Endometrium (tissue), 2 donors: ENCODE measurements around the gene SLC8A1.

Experiments used
- FAIRE-seq: peaks from 2 replicates; lab custom pipeline; 2012; peaks lifted over from hg19 to GRCh38; lab: Jason Lieb, UNC
- donor health status: control.
- donor health status: control.

Gene SLC8A1

DNA sequence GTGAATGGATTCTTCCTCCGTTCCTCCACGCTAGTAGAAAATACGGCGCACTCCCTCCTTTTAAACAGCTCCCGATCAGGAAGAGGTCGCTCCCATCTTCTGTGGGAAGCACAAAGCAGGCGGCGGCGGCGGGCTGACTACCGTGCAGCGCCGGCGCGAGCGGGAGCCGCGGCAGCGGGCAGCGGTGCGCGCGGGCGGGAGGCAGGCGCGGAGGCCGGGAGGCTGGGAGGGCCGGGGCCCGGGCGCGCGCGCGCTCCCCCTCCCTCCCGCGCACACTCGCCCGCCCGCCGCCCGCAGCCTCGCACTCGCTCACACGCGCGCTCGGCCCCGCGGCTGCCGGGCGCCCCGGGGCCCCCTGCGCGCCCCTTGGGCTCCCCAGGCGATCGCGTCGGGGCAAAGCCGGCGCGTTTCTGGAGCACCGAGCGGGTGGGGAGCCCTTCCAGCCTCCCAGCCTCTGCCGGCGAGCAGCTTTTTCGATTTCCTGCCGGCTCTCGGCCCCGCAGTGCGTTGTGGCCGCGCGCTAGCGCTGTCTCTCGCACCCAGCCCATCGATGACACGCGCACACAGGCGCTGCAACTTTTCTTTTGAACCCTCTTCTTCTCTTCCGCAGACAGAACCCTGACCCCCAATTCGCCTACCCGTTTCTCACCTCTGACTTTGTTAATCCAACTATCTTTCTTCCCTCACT lies at the start of gene SLC8A1:
Gene SLC8A1, minus strand, starts transcription at position 173 of the 688 bp plus-strand sequence.
- no peak for FAIRE-seq

DNA sequence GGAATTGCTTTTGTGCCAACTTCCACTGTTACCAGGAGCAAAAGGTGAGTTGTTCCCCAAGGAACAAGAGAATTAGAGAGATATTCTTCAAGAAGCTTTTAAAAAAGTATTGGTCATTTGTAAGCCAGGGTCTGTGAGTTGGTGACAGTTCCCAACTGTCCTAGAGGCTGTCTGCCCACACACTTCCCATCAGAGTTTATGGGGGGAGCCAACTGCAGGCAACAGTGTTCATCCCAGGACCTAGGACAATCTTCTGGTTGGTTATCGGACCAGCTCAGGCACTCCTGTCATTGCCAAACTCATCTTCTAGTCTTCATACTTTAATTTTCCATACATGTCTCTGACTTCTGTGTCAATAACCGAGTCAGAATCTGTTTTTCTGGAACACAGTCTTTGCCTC lies 47.5 kb upstream of the SLC8A1 start:
- no peak for FAIRE-seq

DNA sequence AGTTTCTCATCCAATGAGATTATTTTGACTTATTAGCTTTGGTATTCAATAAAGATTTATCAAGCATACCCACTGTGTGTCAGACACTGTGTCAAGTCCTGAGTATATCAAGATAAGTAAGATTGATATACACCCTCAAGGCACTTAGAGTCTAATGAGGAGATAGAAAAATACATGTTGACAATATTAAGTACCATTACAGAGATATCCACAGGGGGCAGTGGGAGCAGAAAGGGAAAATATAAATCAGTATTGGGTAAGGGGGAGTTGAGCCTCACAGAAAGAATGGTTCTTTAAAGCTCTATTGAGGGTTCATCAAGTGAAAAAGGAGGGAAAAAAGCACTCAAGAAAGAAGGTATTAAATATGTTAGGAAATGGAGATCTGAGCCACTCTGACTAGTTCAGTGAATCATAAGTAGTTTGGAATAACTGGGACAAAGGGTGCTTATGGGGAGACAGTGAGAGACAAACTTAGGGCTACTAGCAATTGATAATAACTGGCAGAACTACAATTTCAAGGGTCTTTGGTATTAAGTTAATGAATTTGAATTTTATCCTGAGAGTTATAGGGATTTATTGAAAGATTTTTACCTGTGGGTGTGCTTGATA lies 45.5 kb upstream of the SLC8A1 start:
- no peak for FAIRE-seq

DNA sequence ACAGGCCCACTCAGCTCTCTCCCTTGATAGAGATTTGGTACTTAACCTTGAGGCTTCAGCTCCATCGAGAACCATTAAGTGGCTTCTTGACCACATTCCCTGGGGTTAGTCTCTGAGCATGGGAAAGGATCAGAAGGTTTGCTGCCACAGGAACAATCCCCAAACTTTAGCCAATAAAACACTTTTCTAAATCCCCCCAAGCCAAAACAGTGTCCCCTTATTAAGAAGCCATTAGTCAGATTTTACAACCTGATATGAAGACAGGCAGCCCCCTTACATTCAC lies 37.7 kb upstream of the SLC8A1 start:
- FAIRE-seq, result no peak

DNA sequence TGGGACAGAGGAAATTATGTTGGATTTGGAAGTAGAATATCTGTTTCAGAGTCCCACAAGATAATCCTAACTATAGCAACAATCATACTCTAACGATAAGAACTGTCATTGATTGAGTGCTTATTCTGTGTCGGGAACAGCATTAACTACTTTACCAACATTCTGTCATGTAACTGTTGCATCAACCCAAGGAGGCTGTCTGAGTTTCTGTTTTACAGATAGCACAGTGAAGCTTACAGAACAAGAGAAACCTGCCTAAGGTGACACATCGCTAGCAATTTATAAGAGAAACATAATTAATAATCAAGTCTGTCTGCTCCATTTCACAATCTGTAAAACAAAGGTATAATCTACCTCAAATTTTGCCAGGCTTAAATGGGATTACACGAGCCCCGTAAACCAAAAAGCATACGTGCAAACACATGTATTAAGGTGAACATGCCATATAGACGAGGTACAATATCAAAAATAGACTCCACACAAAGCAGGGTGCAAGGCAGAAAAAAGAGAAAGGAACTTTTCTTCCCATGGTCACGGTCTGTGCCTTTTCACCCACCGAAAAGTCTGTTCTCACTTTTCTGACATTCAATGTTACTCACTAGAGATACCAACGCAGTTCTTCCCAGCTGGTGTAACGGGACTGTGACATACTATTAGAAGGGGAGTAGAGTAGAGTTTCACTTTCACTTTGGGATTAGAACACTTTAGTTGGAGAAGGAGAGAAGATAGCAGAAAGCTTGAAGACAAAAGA lies 37.2 kb upstream of the SLC8A1 start:
- no peak for FAIRE-seq

DNA sequence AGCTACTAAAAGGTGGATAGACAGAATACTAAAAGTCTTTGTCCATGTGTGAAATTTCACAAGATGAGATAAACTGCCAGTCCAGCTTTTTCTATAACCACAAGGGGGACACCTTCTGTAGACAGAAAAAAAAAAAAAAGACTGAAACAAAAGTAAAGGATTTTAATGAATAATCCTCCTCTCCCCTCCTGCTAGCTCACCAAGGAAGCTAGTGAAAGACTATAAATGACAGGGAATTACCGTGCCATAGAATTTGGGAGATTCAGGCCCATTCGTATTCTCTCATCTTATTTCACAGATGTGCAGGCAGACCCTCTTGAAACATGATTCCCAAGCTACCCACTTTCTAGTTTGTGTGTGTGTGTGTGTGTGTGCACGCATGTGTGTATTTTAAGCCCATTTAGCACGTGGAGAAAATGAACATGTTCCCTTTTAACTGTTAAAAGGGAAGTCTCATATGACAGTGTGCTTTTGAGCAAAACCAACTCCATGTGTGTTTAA lies 36.3 kb upstream of the SLC8A1 start:
- FAIRE-seq, result peak; percentile 4

DNA sequence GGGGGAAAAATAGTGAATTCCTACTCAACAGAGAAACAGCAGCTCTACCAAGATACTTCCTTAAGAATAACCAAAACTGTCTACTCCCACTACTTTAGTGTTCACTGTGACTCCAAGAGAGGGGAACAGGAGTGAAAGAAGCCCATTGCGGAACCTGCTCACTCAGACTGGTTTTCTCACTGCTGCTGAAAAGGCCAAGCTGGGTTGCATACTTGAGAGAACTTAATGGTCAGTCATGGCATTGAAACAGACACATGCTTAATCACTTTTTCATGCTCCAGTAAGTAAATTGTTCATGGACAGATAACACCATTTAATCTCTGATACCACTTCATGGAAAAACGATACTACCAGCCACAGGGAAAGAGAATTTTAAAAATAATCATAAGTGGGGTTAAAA lies 35.7 kb upstream of the SLC8A1 start:
- no peak for FAIRE-seq

DNA sequence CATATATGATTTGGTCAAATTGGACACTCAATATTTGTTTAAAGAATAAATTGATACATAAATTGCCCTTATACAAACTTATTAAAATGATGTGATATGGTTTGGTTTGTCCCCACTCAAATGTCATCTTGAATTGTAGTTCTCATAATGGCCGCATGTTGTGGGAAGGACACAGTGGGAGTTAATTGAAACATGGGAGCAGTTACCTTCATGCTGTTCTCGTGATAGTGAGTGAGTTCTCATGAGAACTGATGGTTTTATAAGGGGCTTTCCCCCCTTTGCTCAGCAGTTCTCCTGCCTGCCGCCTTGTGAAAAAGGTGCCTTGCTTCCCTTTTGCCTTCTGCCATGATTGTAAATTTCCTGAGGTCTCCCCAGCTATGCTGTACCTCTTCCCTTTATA lies 34.0 kb upstream of the SLC8A1 start:
- no peak for FAIRE-seq

DNA sequence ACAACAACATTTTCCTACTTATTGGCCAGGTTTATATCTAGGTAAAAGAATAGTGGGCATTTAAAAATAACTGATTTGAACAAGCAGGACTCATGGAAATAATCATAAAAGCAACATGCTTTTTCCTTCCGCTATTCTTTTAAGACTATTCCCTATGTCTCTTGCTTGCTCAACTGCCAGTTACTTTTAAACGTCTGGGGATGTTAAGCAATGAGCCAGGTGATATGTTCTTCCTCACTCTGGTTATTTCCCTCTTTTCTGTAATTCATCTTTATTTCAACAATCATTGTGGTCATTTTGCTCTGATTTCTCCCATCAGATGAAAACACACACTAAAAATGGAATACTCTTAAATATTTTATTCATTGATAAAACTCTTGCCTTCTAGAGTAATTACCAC lies 33.4 kb upstream of the SLC8A1 start:
- FAIRE-seq, result no peak

DNA sequence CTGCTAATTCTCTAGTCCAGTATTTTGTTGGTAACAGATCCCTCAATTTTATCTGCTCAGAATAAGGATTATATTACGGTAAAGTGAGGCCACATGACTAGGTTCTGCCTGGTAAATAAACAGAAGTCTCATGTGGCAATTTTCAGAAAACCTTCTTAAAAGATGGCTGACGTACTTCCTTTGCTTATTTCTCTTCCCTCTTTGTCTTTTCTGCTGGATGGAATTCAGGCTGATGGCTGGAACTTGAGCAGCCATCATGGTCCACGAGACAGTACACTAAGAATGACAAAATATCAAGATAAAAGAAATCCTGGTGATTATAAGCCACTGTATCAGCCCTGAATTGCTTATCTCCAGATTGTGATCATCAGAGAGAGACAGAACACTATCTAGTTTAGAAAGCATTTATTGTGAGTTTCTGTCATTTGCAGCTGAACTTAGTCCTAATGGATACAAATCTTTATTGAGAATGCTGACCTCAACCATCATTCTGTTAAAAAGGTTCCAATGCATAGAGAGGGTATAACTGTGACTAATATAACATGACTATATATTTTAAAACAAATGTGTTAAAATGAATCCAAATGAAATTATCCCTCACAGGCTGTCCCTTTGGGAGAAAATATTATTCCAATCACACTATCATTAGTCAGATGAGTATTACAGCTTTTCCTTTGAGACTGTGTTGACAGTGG lies 31.8 kb upstream of the SLC8A1 start:
- no peak for FAIRE-seq

DNA sequence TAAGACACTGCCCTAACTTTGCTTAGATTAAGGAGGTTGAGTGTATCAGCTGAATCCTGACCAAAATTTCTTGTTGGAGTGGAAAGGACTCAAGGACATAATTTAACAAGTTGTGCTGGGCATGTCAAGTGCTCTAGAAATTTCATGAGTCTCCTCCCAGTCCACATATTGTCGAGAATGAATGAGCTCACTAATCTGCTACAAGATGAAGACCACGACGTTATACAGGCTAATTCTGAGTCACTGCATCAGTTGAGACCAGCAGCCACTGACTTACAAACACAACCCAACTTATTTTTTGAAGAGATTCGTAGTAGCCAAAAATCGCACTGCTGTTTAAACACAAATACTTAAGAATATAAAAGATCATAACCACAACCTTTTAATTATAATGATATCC lies 28.7 kb upstream of the SLC8A1 start:
- FAIRE-seq, result no peak

DNA sequence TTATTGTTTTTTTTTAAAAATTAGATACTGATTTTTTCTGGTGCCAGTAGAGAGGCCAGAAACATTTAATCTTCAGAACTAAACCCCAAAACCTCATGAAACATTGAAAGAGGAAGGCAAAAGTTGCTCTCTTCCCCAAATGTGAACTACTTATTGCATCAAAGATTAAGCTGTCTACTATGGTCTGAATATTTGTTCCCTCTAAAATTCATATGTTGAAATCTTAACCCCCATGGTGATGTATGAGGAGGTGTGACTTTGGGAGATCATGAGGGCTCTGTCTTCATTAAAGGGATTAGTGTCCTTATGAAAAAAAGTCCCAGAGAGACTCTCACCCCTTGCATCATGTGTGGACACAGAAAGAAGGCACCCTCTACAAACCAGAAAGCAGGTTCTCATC lies 28.2 kb upstream of the SLC8A1 start:
- no peak for FAIRE-seq

DNA sequence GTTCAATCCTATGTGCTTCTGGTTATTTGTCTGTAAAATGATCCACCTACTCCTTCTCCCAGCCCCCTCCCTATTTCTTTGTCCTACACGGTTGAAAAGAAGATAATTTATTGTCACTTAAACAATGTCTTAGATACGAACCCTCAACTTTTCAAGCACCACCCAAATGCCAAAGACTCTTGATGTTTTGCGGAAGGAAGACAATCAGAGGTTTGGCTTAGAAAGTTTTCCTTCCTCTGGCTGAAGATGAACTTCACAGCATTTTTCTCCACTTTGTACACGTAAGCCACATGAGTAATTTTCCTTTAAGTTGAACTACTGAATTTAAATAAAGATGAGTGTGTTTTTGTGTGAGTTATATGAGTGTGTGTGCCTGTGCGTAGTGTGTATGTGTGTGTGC lies 25.5 kb upstream of the SLC8A1 start:
- no peak for FAIRE-seq

DNA sequence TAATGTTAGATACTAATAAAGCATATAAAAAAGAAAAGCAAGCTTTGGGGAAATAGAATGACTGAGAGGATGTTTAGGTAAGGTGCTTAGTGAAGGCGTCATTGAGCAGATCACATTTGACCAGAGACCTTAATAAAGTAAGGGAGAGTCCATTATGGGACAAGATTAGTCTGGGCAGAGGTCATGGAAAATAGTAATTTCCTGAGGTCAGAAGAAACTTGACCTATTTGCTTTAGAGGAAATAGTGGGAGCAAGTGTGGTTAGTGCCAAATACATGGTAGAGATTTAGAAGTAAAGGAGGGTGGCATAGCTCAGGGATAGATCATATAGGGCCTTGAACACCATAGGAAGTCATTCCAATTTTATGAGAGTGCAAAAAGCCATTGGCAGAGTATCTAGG lies 24.5 kb upstream of the SLC8A1 start:
- FAIRE-seq, result no peak

DNA sequence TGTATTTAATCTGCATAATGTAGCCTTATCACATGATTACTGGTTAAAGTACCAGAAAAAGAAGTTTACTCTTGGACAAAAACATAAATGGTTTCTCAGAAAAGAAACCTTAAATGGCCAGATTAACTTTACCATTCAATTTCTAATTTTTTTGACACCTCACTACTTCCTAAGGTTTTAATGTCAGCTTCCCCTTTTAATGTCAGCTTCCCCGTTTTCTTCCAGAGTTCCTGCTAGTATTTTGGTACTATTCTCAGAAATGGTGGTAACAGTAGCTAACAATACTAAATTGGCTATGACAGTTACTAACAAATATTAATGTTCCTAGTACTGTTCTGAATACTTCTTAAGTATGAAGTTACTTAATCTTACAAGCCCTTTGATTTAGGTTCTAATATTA lies 22.4 kb upstream of the SLC8A1 start:
- no peak for FAIRE-seq

DNA sequence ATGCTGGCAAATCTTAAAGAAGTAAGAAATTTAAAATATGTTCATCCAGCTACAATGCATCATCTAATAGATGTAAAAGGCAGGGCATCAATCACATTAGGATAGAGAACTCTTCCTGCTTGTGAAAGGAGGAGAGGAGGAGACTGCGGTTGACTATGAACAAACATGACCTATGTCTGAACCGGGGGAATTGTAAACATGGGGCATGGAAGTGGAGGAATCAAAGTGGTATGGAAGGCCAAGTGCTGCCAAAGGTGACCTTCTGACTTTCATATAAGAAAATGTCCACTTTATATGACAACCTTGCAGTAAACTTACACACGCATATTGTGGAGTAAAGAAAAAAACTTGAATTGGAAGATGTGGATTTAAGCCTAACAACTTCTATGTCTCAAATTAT lies 20.0 kb upstream of the SLC8A1 start:
- no peak for FAIRE-seq

DNA sequence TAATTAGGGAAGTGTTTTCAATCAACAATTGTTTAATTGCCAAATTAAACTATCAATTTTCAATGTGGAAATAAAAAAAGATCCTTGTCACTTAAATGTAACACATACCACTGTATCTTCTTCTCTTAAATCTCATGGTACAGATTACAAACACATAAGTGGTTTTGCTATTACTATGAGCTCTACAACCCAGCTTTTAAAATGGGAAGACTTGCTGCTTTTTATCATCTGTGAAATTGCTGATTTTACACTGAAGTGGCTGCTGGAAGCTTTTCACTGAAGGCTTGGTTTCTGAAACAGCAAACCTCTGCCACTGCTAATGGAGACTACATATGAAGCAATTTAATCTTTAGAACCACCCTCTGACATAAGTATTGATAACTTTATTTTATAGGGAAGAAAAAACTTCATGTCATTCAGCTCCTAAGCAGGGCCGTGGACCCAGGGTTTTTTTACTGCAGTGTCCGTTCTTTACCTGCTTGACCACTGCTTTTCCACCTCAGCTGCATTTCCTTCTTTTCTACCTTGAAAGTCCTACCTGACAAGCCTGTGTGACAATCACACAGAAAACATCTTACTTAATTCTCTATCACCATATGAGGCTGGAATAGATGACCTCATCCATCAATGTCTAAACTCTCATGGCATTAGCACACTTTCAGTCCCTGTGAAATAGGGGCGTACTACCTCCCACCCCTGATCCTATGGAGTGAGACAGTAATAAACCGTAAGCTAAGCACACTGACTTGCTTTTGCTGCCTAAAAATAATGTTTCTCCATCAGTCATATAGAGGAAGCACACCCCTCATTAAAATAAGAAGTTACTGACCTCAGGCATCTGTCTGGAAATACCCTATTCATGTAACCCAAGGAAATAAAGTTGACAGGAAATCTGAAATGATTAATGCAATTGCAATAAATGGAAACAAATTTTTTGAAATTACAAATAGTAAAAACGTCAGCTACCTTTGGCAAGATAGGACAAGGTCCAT lies 19.2 kb upstream of the SLC8A1 start:
- FAIRE-seq, result no peak

DNA sequence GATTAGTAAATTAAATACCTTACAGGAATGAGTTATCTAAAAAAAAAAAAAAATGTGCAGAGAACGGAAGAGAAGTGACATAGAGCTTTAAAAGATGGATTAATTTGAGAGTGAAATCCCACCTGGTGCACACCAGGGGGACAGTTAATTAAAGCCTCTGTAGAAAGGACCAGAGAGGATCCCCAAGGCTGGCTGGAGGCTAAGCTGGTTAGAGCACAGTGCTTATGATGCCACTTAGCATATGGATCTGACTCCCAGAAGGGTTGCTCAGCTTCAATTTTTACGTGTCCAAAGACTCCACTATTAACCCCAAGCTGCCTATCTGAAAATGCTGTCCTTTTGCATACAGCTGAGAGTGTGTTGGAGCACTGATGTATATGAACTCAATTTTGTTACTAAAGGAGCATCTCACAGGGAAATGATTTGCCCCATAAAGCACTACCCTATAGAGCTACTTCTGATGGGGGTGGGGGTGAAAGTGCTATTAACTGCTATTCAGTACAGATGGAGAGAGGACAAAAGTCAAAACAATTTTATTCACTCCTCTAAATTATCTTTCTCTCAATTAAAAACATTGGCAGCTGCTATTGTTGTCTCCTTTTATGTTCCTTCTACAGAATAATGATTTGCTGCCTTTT lies 15.2 kb upstream of the SLC8A1 start:
- no peak for FAIRE-seq

DNA sequence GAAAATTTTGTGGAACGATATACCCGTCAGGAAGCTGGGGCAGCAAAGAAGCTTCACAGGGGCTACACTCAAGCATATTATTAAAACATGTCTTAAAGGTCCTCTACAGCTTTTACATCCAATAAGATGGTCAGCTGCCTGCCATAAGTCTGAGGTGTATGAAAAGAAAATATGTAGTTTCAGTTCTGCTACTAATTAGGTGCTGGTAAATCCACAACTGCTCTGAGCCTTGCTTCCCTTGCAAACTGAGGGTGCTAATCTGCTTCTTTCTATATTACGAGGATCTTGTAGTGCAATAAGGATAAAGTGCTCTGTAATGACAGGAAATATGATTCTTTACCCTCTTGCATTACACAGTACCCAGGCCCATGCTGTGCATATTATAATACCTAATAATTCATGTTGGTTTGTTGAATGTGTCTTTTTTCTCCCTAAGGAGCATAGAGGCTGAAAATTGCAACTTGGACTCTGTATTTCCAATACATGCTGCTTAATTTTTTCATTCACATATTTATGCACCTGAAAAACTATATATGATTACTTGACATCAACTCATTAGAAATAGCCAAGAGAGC lies 14.5 kb upstream of the SLC8A1 start:
- FAIRE-seq, result no peak

DNA sequence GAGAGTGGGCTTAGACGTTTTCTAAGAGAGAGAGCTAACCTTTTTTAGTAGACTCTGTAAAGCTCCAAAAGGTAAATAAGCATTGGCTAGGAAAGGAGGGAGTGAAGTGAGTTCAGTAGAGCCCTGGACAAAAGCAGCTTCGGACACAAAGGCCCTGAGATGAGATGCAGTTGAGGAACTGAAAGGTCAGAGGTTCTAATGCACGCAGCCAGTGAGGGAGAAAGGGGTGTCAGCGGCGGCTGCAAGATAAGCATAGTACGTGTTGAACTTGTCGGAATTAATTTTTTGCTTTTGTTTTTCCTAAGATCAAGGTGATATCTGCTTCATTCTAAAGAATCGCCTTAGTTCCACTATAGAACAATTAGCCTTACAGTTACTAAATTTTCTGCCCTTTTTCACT lies 11.2 kb upstream of the SLC8A1 start:
- FAIRE-seq, result no peak

DNA sequence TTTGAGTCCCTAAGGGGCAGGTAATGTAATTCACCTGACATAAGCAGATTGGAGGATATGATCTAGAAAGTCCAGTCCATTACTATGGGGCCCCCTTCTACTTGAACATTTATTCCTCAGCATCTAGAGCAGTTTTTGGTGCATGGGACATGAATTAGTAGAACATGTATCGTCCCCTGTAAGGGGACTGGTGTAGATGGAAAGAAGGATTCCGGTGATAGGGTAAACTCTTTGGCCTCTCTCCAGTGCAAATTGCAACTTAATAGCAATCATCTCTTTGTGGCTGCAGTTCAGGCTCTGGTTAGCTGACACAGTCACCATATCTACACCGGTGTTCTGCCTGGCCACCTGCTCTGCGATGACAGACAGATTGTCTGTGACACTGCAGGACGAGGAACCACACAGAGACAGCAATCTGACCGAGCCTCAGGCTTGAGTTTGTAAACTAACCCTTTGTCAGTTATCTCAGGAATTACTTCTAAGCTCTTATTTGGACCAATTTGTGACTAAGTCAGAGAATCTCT lies 6.4 kb upstream of the SLC8A1 start:
- FAIRE-seq, result no peak
